VCaP (cell line): ENCODE measurements around the gene PLEKHG4.
A peak's percentile ranks its signal among the peaks of the same experiment; 100 is the strongest.

ENCODE experiments used
- H3K27ac ChIP-seq: fragments of 450-650 bp; 2 replicates; pipeline ENCODE4 v1.5.1; 2017
- TF ChIP-seq, protein P1 (sequence below): fragments of 450-650 bp; conservative IDR thresholded peaks from 2 replicates; pipeline ENCODE4 v1.5.1; 2017; ENCODE audit warnings: mild to moderate bottlenecking, moderate library complexity

The PLEKHG4 gene

GRCh38 chr16:67311607-67312488 is 32.5 kb downstream of the PLEKHG4 start:
- TF ChIP-seq, protein P1, sequence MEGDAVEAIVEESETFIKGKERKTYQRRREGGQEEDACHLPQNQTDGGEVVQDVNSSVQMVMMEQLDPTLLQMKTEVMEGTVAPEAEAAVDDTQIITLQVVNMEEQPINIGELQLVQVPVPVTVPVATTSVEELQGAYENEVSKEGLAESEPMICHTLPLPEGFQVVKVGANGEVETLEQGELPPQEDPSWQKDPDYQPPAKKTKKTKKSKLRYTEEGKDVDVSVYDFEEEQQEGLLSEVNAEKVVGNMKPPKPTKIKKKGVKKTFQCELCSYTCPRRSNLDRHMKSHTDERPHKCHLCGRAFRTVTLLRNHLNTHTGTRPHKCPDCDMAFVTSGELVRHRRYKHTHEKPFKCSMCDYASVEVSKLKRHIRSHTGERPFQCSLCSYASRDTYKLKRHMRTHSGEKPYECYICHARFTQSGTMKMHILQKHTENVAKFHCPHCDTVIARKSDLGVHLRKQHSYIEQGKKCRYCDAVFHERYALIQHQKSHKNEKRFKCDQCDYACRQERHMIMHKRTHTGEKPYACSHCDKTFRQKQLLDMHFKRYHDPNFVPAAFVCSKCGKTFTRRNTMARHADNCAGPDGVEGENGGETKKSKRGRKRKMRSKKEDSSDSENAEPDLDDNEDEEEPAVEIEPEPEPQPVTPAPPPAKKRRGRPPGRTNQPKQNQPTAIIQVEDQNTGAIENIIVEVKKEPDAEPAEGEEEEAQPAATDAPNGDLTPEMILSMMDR = no peak
- peak overlapping the region; percentile 56 for H3K27ac ChIP-seq

DNA sequence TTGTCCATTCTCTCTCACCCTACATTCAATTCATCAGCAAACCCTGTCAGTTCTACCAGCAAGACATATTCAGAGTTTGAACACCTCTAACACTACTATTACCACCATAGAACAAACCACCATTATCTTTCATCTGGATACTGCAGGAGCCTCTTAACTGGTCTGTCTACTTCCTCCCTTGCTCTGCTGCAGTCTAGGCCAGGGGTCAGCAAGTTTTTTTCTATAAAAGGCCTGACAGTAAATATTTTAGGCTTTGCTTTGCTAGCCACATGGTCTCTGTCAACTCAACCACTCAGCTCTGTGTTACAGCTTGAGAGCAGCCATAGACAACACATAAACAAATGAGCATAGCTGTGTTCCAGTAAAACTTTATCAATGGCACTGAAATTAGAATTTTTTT is 33.4 kb downstream of the PLEKHG4 start:
- TF ChIP-seq, protein P1 = no peak
- H3K27ac ChIP-seq = peak overlapping the region; percentile 56

- TF ChIP-seq, protein P1 = no peak
- H3K27ac ChIP-seq = no peak overlapping the region
Observed at GRCh38 chr16:67317853-67318252, 38.5 kb downstream of the PLEKHG4 start.

DNA sequence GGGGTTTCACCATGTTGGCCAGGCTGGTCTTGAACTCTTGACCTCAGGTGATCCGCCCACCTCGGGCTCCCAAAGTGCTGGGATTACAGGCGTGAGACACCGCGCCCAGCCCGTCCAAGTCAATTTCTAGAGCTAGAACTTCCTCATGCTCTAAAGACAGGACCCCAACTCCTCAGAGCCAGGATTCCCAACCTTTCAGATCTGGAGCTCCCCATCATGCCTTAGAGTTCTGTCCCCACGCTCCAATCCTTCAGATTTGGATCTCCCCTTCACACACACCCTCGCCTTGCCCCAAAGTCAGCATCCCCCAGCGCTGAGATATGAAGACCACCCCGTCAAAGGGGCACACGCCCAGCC is 46.8 kb downstream of the PLEKHG4 start:
- TF ChIP-seq, protein P1 = no peak
- no peak overlapping the region for H3K27ac ChIP-seq

DNA sequence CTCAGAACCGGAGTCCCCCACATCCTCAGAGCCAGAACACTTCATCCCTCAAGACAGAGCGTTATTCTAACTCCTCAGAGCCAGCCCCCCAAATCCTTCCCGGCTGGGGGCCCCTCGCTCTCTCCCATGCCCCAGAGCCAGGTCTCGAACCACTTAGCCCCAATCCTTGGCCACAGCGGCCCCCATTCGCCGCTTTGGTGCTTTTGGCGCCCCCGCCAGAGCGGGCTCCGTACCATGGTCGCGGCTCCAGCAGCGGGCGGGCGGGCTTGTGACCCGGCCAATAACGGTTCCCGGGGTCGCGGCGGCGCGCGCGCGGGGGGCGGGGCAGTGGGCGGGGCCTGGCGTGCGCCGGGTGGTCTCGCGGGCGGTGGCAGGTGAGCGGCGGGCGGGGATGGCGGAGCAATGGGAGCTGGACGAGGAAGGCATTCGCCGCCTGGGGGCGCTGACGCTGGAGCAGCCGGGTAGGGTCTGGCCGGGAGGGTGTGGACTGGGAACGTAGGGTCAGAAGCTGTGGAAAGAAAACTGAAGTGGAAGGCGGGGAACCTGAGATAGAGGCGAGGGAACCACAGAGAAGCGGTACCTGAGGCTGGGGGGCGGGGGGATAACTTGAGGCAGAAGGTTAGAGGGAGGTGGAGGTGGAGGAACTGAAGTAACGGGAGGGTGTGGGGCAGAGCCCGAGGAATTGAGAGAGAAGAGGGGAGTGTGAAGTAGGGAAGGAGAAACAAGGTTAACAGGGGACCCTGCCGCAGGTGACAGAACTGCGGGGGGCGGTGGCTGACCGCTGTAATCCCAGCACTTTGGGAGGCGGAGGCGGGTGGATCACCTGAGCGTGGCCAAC is 47.4 kb downstream of the PLEKHG4 start, which contains the start of the genes KCTD19 and LRRC36:
Gene KCTD19 (minus strand): TSS at position 270 of the 838 bp plus-strand sequence. CDS start 34 bp downstream, at position 236.
Gene LRRC36 (plus strand): TSS at position 344 of the 838 bp plus-strand sequence. CDS start 48 bp downstream, at position 392.
- TF ChIP-seq, protein P1 = no peak
- no peak within 1 kb of the TSS for H3K27ac ChIP-seq

GRCh38 chr16:67327743-67328142 is 48.4 kb downstream of the PLEKHG4 start:
- no peak overlapping the region for H3K27ac ChIP-seq
- TF ChIP-seq, protein P1 = no peak

DNA sequence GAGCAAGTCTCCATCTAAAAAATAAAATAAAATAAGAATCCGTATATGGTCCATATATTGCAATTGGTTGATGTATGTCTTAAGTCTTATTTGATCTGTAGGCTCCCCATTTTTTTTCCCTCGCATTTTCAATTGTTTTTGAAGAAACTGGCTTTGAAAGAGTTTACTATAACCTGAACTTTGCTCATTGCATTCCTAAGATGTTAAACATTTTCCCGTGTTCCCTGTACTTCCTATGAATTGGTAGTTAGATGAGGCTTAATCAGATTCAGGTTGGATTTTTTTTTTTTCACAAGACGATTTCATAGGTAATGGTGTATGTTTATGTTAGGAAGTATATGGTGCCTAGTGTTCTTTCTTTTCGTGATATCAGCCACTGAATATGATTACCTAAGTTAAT is 50.6 kb downstream of the PLEKHG4 start:
- TF ChIP-seq, protein P1 = no peak
- no peak overlapping the region for H3K27ac ChIP-seq
